Measurements from ENCODE around the gene CPT1A. TPM values are rescaled to one million over a fixed set of nuclear protein-coding genes. Genes with fewer than 3 reads are reported as not detected.
A peak's percentile ranks its signal among the peaks of the same experiment; 100 is the strongest.

CPT1A gene
- total RNA-seq, 3 donors from 2014 or later, result 22.2 to 62.6 (median 30.4) TPM

GRCh38 chr11:68835749-68836148 is 6.0 kb downstream of the CPT1A start:
- intact Hi-C loops (cut with DNase I; ENCODE audit: low total_unique reads), result no loop called here
- H3K9me3 ChIP-seq, result no peaks in the 10 kb centered on the region
- DNase-seq (ENCODE audit: low spot score in 2 of 2), result no peak
- peak overlapping the region in 1 of 2 donors; percentile 23 for H3K27ac ChIP-seq
- no peaks in the 10 kb centered on the region for H3K27me3 ChIP-seq
- no peaks in the 10 kb centered on the region for H3K36me3 ChIP-seq
- H3K4me1 ChIP-seq, result peaks cover 9 to 30% of the 10 kb centered on the region in 2 donors
- no peak overlapping the region for H3K4me3 ChIP-seq
- no peak for TF ChIP-seq POLR2AphosphoS5 (IDR thresholded peaks at IDR 0.05)

DNA sequence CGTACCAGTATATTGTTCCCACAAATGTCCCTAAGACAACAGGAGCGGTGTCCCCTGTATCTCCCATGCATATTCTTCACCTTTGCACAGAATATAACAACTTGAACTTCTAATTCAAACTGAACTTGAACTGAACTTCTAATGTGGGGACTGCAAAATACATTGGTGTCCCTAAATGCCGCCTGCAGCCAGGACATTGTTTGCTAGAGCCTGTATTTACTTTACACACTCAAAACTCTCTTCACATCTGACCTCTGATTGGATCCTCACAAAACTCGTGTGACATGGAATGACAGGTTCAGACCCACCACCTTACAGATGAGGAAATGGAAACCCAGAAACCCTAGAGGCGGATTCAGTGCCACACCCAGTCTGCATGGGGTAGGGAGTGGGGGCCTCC is 6.4 kb downstream of the CPT1A start:
- DNase-seq (ENCODE audit: low spot score in 2 of 2), result no peak
- H3K9me3 ChIP-seq, result no peaks in the 10 kb centered on the region
- no peaks in the 10 kb centered on the region for H3K36me3 ChIP-seq
- H3K4me1 ChIP-seq, result peaks cover 9 to 30% of the 10 kb centered on the region in 2 donors
- peak overlapping the region in 1 of 2 donors; percentile 4 for H3K27ac ChIP-seq
- no peaks in the 10 kb centered on the region for H3K27me3 ChIP-seq
- intact Hi-C loops (cut with DNase I; ENCODE audit: low total_unique reads), result no loop called here
- TF ChIP-seq POLR2AphosphoS5 (IDR thresholded peaks at IDR 0.05), result no peak
- no peak for TF ChIP-seq POLR2A (IDR thresholded peaks at IDR 0.05)
- no peak for TF ChIP-seq CTCF (IDR thresholded peaks at IDR 0.05)
- H3K4me3 ChIP-seq, result no peak overlapping the region

DNA sequence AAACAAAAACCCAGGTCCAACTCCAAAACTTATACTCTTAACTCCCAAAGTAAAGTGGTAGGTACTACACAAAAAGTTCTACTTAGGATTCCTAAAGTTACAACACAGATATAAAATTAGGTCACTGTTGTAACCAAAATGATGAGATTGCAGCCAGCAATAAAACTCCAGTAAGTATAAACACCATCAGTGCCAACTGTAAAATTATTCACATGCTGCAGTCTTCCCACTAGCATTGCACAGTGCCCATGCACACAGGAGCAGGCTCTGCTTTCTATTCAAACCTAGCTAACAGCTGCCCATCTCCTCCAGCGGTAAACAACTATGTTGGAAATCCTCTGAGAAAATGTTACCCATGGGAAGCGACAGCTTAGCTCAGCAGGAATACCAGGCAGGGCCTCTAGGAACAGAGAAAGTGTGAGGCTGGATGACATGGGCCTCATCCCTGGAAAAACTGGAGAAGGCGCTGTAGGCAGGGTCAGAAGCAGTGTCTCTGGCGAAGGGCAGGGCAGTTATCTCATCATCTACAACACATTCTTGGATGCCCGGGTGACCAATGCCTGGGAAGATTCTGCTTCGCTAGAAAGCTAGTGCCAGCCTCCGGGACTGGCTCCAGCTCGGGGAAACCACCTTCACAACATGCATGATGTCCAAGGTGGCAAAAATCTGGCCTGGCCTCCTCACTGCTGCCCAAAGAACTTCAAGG is 9.1 kb downstream of the CPT1A start:
- H3K9me3 ChIP-seq, result no peaks in the 10 kb centered on the region
- DNase-seq (ENCODE audit: low spot score in 2 of 2), result peak; percentile 57 to 80
- intact Hi-C loops (cut with DNase I; ENCODE audit: low total_unique reads), result no loop called here
- no peaks in the 10 kb centered on the region for H3K27me3 ChIP-seq
- H3K36me3 ChIP-seq, result no peaks in the 10 kb centered on the region
- TF ChIP-seq POLR2A (IDR thresholded peaks at IDR 0.05) (no peak), CTCF (IDR thresholded peaks at IDR 0.05) (peak in 2 of 3 donors; percentile 9 to 26)
- H3K4me3 ChIP-seq, result peak overlapping the region in 1 of 3 donors; percentile 29
- H3K4me1 ChIP-seq, result peaks cover 9 to 19% of the 10 kb centered on the region in 2 donors
- H3K27ac ChIP-seq, result peak overlapping the region; percentile 18 to 76

DNA sequence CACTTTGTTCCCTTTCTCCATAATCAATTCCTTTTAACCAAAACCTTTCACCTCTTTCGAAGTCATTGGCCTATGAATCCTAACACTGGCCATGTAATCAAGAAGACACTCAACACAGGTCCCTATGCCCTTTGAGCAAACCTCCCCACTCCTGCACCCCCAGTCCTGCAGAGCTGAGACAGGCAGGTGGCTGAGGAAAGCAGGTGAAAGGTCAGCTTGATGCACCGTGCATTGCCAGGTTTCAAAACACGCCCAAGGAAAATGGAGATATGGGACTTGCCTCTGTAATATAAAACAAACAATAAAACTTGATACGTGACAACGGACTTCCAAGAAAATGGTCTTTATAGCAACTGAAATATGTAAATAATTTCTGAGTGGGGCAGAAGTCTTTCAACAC is 10.6 kb downstream of the CPT1A start:
- no peaks in the 10 kb centered on the region for H3K9me3 ChIP-seq
- DNase-seq (ENCODE audit: low spot score in 2 of 2), result no peak
- H3K4me3 ChIP-seq, result no peak overlapping the region
- no peaks in the 10 kb centered on the region for H3K36me3 ChIP-seq
- H3K27ac ChIP-seq, result peak overlapping the region in 1 of 2 donors; percentile 16
- no peak for TF ChIP-seq POLR2AphosphoS5 (IDR thresholded peaks at IDR 0.05)
- H3K4me1 ChIP-seq, result peaks cover 9 to 12% of the 10 kb centered on the region in 2 donors
- H3K27me3 ChIP-seq, result no peaks in the 10 kb centered on the region
- intact Hi-C loops (cut with DNase I; ENCODE audit: low total_unique reads), result no loop called here

DNA sequence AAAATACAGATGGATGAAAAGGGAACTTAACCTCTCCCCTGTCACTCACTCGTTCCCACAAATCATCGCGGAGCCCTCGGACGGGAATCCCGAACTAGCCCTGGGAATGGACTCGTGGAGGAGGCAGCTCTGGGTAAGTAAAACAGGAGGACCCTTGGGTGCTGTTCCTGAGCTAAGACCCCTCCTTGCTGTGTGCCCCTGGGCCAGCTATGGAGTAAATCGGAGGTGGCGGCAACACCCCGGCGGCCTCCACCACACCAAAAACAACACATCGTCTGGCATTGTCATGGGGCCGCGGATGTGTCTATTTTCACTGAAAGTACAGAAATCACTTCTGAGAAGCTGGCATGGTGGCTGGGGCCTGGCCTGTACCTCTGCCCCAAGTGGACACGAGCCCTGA is 12.1 kb downstream of the CPT1A start:
- peaks cover 9 to 12% of the 10 kb centered on the region in 2 donors for H3K4me1 ChIP-seq
- no peaks in the 10 kb centered on the region for H3K27me3 ChIP-seq
- no peaks in the 10 kb centered on the region for H3K36me3 ChIP-seq
- H3K27ac ChIP-seq, result no peak overlapping the region
- no peak overlapping the region for H3K4me3 ChIP-seq
- H3K9me3 ChIP-seq, result no peaks in the 10 kb centered on the region
- intact Hi-C loops (cut with DNase I; ENCODE audit: low total_unique reads), result no loop called here
- TF ChIP-seq POLR2A (IDR thresholded peaks at IDR 0.05), result no peak
- no peak for TF ChIP-seq POLR2AphosphoS5 (IDR thresholded peaks at IDR 0.05)
- TF ChIP-seq CTCF (IDR thresholded peaks at IDR 0.05), result no peak
- no peak for DNase-seq (ENCODE audit: low spot score in 2 of 2)

GRCh38 chr11:68828957-68829356 is 12.8 kb downstream of the CPT1A start:
- Histone ChIP-seq H3K27ac (peak overlapping the region in 1 of 2 donors; percentile 25), H3K36me3 (no peaks in the 10 kb centered on the region), H3K9me3 (no peaks in the 10 kb centered on the region), H3K27me3 (no peaks in the 10 kb centered on the region), H3K4me3 (no peak overlapping the region), H3K4me1 (peaks cover 9 to 12% of the 10 kb centered on the region in 2 donors)
- DNase-seq (ENCODE audit: low spot score in 2 of 2), result no peak
- TF ChIP-seq POLR2A (IDR thresholded peaks at IDR 0.05), result no peak
- TF ChIP-seq CTCF (IDR thresholded peaks at IDR 0.05), result no peak
- TF ChIP-seq POLR2AphosphoS5 (IDR thresholded peaks at IDR 0.05), result no peak
- intact Hi-C loops (cut with DNase I; ENCODE audit: low total_unique reads), result no loop called here
